ENCODE data around the gene CCDC158. TPM values are rescaled to one million over a fixed set of nuclear protein-coding genes. Genes with fewer than 3 reads are reported as not detected.

The CCDC158 gene
- total RNA-seq, 3 donors from 2014 or later (not counting 1 experiment from before 2014, with no cell fraction given): not detected

DNA sequence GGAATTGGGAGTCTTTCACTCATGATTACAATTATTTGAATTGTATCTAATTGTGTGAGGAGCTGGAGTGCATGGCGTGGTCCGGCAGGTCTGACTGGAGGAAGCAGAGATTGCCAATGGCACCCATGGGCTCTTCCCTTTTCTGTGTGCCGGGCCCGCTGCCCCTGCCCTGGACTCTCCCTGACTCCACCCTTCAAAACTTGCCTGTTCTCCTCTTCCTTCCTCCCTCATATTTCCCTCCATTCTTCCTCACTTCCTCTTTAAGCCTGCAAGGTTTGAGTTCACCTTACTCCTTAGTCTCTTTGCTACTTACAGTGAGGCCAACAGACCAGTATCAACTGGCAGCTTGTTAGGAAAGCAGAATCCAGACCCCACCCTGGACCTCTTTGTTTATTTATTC is 120.9 kb downstream of the CCDC158 start:
- Mint-ChIP-seq H3K36me3 (peaks cover 16% of the 10 kb centered on the region), H3K27ac (no peak overlapping the region), H3K4me3 (no peak overlapping the region), H3K4me1 (peaks cover 18 to 29% of the 10 kb centered on the region in 2 donors), H3K9me3 (peaks cover 2 to 9% of the 10 kb centered on the region in 2 donors), H3K27me3 (ENCODE audit: low read depth in 2 of 2) (peaks cover 8 to 10% of the 10 kb centered on the region in 2 donors)
- TF ChIP-seq, protein P1, sequence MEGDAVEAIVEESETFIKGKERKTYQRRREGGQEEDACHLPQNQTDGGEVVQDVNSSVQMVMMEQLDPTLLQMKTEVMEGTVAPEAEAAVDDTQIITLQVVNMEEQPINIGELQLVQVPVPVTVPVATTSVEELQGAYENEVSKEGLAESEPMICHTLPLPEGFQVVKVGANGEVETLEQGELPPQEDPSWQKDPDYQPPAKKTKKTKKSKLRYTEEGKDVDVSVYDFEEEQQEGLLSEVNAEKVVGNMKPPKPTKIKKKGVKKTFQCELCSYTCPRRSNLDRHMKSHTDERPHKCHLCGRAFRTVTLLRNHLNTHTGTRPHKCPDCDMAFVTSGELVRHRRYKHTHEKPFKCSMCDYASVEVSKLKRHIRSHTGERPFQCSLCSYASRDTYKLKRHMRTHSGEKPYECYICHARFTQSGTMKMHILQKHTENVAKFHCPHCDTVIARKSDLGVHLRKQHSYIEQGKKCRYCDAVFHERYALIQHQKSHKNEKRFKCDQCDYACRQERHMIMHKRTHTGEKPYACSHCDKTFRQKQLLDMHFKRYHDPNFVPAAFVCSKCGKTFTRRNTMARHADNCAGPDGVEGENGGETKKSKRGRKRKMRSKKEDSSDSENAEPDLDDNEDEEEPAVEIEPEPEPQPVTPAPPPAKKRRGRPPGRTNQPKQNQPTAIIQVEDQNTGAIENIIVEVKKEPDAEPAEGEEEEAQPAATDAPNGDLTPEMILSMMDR (IDR thresholded peaks at IDR 0.05): no peak
- H3K27me3 ChIP-seq (ENCODE audit: control insufficient read depth, insufficient read depth, low read length): no peaks in the 10 kb centered on the region
- no peak for DNase-seq
- peaks cover 3% of the 10 kb centered on the region for H3K9me3 ChIP-seq (ENCODE audit: control insufficient read depth, insufficient read depth, low read length)
- H3K4me1 ChIP-seq (ENCODE audit: control insufficient read depth, insufficient read depth, low read length): peaks cover 13% of the 10 kb centered on the region
- no peak overlapping the region for H3K4me3 ChIP-seq (ENCODE audit: low read length)
- no peaks in the 10 kb centered on the region for H3K36me3 ChIP-seq (ENCODE audit: control insufficient read depth, insufficient read depth, low read length)
- intact Hi-C loops (cut with micrococcal nuclease): no loop called here
- H3K27ac ChIP-seq (ENCODE audit: low read length): no peak overlapping the region
- WGBS (ENCODE audit: insufficient coverage): 87% methylated on average over 4 of the region's 4 CpGs
- ATAC-seq: no peak

DNA sequence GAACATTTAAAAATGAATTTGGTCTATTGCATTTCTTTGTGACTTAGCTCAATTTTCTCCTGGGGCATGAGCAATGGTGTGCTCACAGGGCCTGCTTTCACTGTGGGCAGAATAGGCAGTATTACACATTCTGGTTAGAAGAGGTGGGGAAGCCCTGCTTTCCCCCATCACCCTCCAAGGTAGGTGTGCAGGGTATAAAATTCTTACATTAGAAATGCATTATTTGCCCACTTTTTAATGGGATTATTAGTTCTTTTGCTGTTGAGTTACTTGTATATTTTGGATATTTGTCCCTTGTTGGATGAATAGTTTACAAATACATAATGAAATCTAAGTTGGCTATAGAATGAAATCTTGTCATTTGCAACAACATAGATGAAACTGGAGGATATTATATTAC is 122.7 kb downstream of the CCDC158 start:
- peaks cover 12 to 18% of the 10 kb centered on the region in 2 donors for H3K4me1 Mint-ChIP-seq
- peaks cover 2% of the 10 kb centered on the region for H3K4me1 ChIP-seq (ENCODE audit: control insufficient read depth, insufficient read depth, low read length)
- no peaks in the 10 kb centered on the region for H3K27me3 ChIP-seq (ENCODE audit: control insufficient read depth, insufficient read depth, low read length)

GRCh38 chr4:76296286-76296820 is 124.6 kb downstream of the CCDC158 start:
- peaks cover under 1% of the 10 kb centered on the region for H3K4me1 ChIP-seq (ENCODE audit: control insufficient read depth, insufficient read depth, low read length)
- intact Hi-C loops (cut with micrococcal nuclease): no loop called here
- H3K27me3 ChIP-seq (ENCODE audit: control insufficient read depth, insufficient read depth, low read length): no peaks in the 10 kb centered on the region
- 87% methylated on average over 3 of the region's 3 CpGs for WGBS (ENCODE audit: insufficient coverage)
- H3K27ac Mint-ChIP-seq: no peak overlapping the region
- H3K36me3 ChIP-seq (ENCODE audit: control insufficient read depth, insufficient read depth, low read length): no peaks in the 10 kb centered on the region
- DNase-seq: no peak
- peaks cover 2 to 9% of the 10 kb centered on the region in 2 donors for H3K9me3 Mint-ChIP-seq
- H3K36me3 Mint-ChIP-seq: peaks cover 16% of the 10 kb centered on the region
- H3K4me3 Mint-ChIP-seq: no peak overlapping the region
- no peak for ATAC-seq
- H3K4me1 Mint-ChIP-seq: peaks cover 6% of the 10 kb centered on the region in 2 donors
- H3K4me3 ChIP-seq (ENCODE audit: low read length): no peak overlapping the region
- peaks cover 8 to 14% of the 10 kb centered on the region in 2 donors for H3K27me3 Mint-ChIP-seq (ENCODE audit: low read depth in 2 of 2)
- H3K9me3 ChIP-seq (ENCODE audit: control insufficient read depth, insufficient read depth, low read length): peaks cover 3% of the 10 kb centered on the region
- no peak overlapping the region for H3K27ac ChIP-seq (ENCODE audit: low read length)
- TF ChIP-seq, protein P1 (IDR thresholded peaks at IDR 0.05): no peak

More for the DNA sequence above, 122.7 kb downstream of the CCDC158 start:
- Mint-ChIP-seq H3K27me3 (ENCODE audit: low read depth in 2 of 2) (peaks cover 8 to 9% of the 10 kb centered on the region in 2 donors), H3K9me3 (peaks cover 2 to 9% of the 10 kb centered on the region in 2 donors), H3K4me3 (no peak overlapping the region), H3K36me3 (peaks cover 16% of the 10 kb centered on the region), H3K27ac (no peak overlapping the region)
- no peak overlapping the region for H3K4me3 ChIP-seq (ENCODE audit: low read length)
- no peak overlapping the region for H3K27ac ChIP-seq (ENCODE audit: low read length)
- peaks cover 3% of the 10 kb centered on the region for H3K9me3 ChIP-seq (ENCODE audit: control insufficient read depth, insufficient read depth, low read length)
- TF ChIP-seq, protein P1 (IDR thresholded peaks at IDR 0.05): no peak
- DNase-seq: no peak
- ATAC-seq: no peak
- intact Hi-C loops (cut with micrococcal nuclease): no loop called here
- no peaks in the 10 kb centered on the region for H3K36me3 ChIP-seq (ENCODE audit: control insufficient read depth, insufficient read depth, low read length)

- WGBS (ENCODE audit: insufficient coverage): 76% methylated on average over 2 of the region's 2 CpGs
- TF ChIP-seq, protein P1 (IDR thresholded peaks at IDR 0.05): no peak
- Histone ChIP-seq H3K9me3 (ENCODE audit: control insufficient read depth, insufficient read depth, low read length) (peaks cover 3% of the 10 kb centered on the region), H3K27ac (ENCODE audit: low read length) (no peak overlapping the region), H3K36me3 (ENCODE audit: control insufficient read depth, insufficient read depth, low read length) (no peaks in the 10 kb centered on the region), H3K4me1 (ENCODE audit: control insufficient read depth, insufficient read depth, low read length) (no peaks in the 10 kb centered on the region), H3K27me3 (ENCODE audit: control insufficient read depth, insufficient read depth, low read length) (no peaks in the 10 kb centered on the region), H3K4me3 (ENCODE audit: low read length) (no peak overlapping the region)
- H3K4me3 Mint-ChIP-seq: no peak overlapping the region
- ATAC-seq (no peak), DNase-seq (no peak)
- H3K9me3 Mint-ChIP-seq: peaks cover 2 to 9% of the 10 kb centered on the region in 2 donors
- intact Hi-C loops (cut with micrococcal nuclease): no loop called here
- H3K36me3 Mint-ChIP-seq: peaks cover 16% of the 10 kb centered on the region
- no peak overlapping the region for H3K27ac Mint-ChIP-seq
- H3K27me3 Mint-ChIP-seq (ENCODE audit: low read depth in 2 of 2): peaks cover 19 to 22% of the 10 kb centered on the region in 2 donors
- H3K4me1 Mint-ChIP-seq: no peaks in the 10 kb centered on the region
These were observed 127.2 kb downstream of the CCDC158 start for GRCh38 chr4:76293772-76294171.

Data from natural killer cell (primary cell).